Measurements from ENCODE around the gene SLC6A6.

- TF ChIP-seq CTCF (IDR thresholded peaks at IDR 0.05) (no peak), POLR2A (IDR thresholded peaks at IDR 0.05) (no peak), POLR2AphosphoS5 (IDR thresholded peaks at IDR 0.05) (no peak)
Observed at GRCh38 chr3:14505001-14505802, 102.8 kb downstream of the SLC6A6 start.

Measured in breast epithelium (tissue), 3 donors.